Measurements from ENCODE around the gene GPRC5D.

GRCh38 chr12:12985817-12986408 lies 33.9 kb upstream of the GPRC5D start:
- TF ChIP-seq PATZ1 (CRISPR knock-in tag; IDR thresholded peaks at IDR 0.05; ENCODE audit: borderline replicate concordance), result no peak
- no peak for TF ChIP-seq SNAI2 (CRISPR knock-in tag; IDR thresholded peaks at IDR 0.05)
- TF ChIP-seq ZFP3 (CRISPR knock-in tag; IDR thresholded peaks at IDR 0.05), result no peak
- no peak for TF ChIP-seq BACH2 (CRISPR knock-in tag; IDR thresholded peaks at IDR 0.05; ENCODE audit: borderline replicate concordance)
- TF ChIP-seq OSR1 (CRISPR knock-in tag; IDR thresholded peaks at IDR 0.05), result no peak
- TF ChIP-seq, protein P1, sequence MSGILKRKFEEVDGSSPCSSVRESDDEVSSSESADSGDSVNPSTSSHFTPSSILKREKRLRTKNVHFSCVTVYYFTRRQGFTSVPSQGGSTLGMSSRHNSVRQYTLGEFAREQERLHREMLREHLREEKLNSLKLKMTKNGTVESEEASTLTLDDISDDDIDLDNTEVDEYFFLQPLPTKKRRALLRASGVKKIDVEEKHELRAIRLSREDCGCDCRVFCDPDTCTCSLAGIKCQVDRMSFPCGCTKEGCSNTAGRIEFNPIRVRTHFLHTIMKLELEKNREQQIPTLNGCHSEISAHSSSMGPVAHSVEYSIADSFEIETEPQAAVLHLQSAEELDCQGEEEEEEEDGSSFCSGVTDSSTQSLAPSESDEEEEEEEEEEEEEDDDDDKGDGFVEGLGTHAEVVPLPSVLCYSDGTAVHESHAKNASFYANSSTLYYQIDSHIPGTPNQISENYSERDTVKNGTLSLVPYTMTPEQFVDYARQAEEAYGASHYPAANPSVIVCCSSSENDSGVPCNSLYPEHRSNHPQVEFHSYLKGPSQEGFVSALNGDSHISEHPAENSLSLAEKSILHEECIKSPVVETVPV (CRISPR knock-in tag; IDR thresholded peaks at IDR 0.05), result no peak
- no peak for TF ChIP-seq CREB5 (CRISPR knock-in tag; IDR thresholded peaks at IDR 0.05; ENCODE audit: low read depth)
- no peak for TF ChIP-seq TOX (CRISPR knock-in tag; IDR thresholded peaks at IDR 0.05; ENCODE audit: borderline replicate concordance)
- TF ChIP-seq ARNTL (CRISPR knock-in tag; IDR thresholded peaks at IDR 0.05; ENCODE audit: borderline replicate concordance, low read depth), result no peak
